Stimulated activated CD4-positive, alpha-beta T cell treated with anti-CD3 and anti-CD28 coated beads, Interleukin-15, amount 100 ng/mL, for 24 hours (primary cell): ENCODE data around the gene RPTOR.

Experiments used
- DNase-seq: peaks from one replicate; pipeline ENCODE4 v3.0.0-alpha.2; 2020

Gene RPTOR

DNA sequence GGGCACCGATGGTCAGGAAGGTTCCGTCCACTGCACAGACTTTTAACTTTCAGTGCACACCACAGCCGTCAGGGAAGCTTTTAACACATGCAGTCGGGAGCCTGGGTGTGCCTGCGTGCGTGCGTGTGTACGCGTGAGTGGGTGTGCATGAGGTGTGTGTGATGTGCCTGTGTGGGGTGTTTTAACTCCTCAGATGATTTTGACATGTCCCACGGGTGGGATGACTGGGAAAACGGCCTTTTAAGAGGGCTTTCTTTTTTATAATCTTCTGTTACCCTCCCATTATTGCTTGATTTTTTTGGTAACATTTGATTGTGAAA, 294.3 kb downstream of the RPTOR start:
- DNase-seq, result no peak

DNA sequence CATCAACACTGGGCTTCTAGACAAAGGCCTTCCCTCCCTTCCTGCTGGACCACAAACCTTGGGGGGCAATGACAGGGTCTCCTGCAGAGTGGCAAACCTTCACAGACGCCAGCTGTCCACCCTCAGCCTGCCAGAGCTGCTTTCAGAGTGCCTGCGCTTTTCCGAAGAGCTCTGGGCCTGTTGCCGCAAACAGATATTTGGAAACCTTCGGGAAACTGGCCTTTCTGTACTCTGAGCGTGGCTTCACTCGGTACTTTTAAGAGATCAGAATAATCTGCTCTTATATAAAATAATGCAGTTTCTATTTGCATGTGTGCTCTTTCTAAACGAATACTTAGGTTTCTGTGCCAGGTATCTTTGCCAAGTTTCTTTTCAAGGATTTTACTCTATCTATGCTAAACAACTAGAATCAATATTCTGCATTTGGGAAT, 294.9 kb downstream of the RPTOR start:
- no peak for DNase-seq

DNA sequence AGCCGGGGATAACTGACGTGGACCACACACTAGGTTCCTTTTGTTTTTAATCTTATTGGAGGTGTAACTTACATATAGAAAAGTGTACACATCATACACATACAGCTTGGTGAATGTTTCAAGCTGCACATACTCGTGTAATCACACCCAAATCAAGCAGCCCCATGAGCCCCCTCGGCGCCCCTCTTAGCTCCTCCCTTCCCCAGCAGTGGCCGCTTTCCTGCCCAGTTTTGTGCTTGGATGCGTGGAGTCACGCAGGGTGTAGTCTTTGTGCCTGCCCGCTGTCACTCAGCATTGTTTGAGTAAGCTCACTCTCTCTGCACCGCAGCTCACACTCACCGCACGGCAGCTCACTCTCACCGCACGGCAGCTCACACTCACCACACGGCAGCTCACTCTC, 295.3 kb downstream of the RPTOR start:
- no peak for DNase-seq

DNA sequence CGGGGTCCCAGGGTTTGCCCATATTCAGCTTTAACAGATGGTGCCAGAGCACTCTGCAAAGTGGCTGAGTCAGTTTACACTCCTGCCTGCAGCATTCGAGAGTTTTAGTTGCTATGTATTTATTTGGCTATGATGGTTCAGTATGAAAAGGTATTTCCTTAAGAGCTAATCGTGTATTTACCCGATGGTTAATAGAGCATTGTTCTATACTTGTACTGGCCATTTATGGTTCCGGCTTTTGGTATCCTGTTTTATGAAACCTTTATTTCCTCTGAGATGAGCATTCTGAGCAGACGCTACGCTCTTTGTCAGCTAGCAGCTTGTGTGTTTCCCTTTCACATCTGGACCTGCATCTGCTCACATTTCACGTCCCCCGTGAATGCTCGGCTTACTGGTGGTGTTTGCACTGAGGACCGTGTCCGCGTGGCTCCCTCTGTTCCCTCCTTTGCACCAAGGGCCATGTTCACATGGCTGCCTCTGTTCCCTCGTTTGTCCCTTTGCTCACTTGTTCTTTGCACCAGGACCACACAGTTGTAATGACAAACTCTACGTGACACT, 297.9 kb downstream of the RPTOR start:
- no peak for DNase-seq

DNA sequence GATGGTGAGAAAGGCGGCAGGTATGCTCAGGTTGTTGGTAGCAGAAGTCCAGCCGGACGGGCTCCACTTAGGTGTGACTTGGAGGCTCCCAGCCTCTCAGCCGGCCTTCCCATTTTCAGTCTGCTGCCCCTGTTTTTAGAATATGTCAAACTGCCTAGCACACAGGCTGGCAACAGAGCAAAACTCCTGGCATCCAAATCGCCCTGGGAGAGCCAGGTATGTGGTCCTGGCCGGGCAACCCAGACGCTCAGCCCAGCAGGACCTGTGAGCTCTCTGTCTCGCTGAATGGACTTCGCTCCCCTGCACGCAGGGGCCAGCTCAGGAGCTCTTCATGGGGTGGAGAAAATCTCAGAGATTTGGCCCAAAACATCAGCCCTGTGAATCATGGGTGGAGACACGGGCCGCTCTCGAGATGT, 299.1 kb downstream of the RPTOR start:
- DNase-seq, result no peak

DNA sequence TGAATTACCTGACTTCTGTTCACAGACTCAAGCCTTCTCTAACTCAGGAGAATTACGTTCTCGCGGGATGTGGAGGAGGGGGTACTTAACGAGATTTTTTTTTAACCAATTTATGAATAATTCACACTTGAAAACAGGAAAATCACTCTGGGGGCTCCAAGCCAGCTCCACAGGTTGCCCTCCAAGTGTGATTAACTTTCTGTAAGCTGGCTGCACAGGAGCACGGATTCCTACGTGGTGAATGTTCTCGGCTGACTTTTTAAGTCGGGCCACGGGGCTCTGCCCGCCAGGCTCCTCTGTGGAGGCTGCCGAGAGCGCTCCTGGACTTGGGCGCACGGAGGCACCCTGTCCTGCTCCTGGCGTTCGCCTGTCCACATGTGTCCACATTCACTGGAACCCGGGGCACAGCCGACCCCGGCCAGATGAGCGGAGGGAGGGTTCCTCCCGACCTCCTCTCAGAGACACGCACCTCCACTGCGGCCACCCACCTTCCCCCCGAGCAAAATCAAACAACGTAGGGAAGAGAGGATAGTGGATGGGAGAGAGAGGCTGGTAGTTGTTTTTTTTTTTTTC, 299.9 kb downstream of the RPTOR start:
- no peak for DNase-seq

DNA sequence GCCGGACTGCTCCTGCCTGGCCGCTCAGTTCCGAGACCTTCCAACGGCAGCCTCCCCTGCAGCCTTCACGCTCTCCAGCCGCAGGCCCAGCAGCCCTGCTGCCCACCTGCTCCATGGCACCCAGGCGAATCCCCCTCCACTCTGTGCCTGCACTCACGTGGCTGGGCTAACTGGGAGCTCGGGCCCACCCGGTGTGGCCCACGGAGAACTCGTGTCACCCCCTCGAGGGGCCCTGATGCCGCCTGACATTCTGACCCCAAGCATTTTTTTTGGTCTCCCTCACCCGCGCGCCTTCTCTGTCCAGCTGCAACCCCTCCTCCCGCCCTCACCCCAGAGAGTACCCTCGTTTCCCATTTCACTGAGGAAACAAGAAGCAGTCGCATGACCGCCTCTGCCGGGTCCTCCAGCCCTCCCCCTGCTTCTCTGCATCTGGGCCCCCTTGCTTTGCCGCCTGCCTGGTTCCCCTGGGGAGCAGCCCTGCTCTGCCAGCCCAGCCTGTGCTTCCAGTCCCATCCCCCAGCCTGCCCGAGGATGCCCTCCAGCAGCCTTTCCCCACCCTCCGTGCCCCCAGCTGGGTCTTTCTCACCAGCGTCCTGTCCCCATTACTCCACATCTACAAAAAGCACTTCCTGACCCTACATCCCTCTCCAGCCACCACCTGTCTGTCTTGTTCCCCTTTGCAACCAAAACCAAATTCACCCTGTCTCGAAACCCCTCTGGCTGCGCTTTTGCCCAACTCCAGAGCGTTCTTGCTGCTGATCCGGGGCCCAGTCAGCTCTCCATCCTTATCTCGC, 300.6 kb downstream of the RPTOR start:
- no peak for DNase-seq

DNA sequence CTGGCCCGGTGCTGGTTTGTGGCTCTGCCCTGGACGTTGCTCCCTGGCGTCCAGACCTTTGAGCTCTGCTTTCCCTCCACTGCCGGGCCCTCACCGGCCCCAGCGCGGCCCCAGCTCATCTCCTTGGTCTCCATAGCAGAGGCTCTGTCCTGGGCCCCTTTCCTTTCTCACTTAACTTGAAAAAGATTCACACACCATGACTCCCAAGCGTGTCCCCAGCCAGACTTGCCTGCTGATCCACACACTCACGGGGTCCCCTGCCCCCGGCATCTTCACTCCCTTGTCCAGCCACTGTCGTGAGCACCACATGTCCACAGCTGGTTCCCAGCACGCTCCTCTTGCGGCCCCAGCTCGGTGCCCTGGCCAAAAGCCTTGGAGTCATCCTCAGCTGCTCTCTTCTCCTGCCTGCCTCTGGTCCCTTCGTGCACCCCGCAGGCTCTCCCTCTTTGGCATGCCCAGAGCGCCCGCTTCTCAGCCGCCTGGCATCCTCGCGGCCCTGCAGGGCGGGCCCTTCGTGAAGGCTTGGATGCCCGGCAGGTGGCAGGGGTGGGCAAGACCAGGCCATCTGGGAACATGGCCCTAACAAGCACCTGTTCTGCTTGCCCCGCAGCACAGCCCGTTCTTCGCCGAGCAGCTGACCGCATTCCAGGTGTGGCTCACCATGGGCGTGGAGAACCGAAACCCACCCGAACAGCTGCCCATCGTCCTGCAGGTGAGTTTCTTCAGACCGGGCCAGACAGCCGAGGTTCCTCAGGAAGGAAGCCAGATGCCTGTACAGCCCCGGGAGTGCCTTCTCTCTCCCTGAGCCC, 301.4 kb downstream of the RPTOR start:
- no peak for DNase-seq

DNA sequence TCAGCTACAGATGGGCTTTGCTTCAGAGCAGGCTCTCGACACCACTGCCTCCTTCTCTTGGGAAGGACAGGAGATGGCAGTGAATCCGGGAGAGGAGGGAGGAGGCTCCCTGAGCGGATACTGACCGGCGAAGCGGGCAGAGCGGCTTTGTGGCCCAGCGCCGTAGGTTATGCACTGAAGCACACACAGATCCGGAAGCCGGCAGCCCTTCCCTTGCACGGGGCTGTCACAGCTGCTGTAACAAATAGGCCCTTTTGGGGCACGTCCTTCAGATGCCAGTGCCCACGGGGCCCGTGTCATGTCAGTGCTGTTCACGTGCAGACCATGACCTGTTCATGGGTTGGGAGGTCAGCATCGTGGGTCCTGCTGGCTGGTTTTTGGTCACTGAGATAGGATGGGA, 302.3 kb downstream of the RPTOR start:
- DNase-seq, result peak; percentile 24

DNA sequence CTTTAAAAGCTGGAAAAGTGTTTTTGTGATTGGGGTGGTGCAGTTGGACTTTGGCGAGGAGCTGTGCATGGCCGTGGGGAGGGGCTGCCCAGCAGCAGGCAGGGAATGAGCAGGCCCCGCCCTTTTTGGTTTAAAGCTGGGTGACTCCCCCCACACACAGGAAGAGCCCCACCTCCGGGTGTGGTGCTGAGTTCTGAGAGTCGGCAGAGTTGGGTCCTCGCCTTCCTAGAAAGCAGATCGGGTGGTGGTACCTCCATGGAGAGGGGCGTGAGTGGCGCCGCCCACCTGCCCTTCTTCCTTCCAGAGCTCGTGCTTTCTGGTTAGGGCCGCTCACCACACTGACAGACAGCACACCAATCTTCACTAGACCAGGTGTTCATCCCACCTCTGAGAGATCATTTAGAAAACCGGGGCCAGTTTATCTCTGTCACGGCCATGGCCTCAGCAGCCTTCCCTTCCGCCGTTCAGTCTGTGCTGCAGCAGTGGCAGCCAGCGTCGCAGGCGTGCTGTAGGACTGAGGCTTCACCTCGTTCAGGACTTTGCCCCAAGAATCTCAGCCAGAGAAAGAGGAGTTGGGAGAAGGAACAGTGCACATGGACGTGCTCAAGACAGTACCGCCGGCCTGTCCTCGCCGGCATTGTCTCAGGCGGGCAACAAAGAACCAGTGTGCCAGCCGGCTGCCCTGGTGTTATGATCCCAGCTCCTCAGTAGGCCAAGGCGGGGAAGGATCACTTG, 303.0 kb downstream of the RPTOR start:
- DNase-seq, result peak; percentile 75

DNA sequence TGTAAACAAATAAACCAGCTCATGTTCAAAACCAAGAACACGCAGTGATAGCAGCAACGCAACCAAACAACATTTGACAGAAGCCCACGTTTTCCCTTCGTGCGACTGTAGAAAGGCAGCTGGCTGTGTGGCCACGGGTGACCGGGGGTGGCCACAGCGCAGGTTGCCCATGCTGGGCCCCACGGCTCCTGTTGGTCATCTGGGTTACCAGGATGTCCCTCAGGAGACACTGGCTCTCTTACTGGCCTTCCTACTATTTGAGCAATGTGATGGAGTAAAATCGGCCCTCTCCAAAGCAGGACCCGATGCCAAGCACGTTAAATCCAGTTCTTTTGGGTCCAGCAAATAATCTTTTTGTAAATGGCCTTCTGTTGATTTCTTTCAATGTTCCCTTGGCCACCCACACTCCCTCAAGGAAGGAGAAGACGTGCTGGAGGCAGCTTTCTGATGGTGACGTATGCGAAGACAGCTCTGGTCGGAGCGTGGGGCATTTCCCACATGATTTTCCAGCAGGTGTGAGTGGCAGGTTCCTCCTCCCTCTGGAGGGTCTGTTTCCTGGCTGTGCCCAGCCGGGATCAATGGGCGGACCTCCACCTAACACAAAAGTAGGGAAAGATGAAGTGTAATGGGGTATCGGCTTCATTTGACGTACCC, 303.9 kb downstream of the RPTOR start:
- no peak for DNase-seq

DNA sequence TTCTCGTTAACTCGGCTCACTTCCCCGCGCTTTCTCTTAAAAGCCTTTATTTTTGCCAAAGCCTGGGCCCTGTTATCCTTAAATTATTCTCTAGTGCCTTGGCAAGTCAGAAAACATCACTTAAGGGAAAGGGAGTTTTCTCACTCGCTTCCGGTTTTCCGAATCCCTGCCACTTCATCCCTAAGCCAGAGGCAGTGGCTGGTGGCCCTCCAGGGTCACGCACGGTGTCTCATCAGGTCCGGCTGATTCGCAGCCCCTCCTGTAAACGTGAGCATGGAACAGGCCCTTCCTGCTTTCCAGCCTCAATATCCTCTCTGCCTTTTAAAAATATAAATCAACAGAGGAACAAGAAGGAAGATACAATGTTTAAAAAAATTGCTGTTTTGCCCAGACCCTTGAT, 304.5 kb downstream of the RPTOR start:
- DNase-seq, result no peak

DNA sequence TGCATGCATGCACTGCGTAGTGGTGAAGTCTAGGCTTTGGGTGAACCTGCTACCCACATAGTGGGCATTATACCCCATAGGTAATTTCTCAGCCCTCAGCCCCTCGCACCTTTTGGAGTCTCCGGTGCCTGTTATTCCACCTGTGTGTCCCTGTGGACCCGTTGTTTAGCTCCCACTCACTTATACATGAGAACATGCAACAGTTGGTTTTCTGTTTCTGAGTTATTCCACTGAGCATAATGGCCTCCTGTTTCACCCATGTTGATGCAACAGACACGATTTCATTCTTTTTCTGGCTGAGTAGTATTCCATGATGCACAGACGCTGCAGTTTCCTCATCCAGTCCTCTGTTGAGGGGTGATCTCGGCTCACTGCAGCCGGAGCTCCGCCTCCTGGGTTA, 305.5 kb downstream of the RPTOR start:
- no peak for DNase-seq

DNA sequence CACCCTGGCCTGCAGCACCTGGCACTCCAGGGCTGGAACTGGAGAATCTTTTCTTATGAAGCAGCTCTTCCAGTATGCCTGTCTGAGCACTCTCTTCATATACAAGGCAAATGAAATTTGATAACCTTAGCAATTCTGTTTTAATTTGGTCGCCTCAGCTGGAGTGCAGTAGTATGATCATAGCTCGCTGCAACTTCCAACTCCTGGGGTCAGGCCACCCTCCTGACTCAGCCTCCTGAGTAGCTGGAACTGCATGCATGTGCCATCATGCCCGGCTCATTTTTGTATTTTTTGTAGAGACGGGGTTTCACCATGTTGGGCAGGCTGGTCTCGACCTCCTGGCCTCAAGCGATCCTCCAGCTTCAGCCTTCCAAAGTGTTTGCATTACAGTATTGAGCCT, 306.2 kb downstream of the RPTOR start:
- DNase-seq, result no peak

DNA sequence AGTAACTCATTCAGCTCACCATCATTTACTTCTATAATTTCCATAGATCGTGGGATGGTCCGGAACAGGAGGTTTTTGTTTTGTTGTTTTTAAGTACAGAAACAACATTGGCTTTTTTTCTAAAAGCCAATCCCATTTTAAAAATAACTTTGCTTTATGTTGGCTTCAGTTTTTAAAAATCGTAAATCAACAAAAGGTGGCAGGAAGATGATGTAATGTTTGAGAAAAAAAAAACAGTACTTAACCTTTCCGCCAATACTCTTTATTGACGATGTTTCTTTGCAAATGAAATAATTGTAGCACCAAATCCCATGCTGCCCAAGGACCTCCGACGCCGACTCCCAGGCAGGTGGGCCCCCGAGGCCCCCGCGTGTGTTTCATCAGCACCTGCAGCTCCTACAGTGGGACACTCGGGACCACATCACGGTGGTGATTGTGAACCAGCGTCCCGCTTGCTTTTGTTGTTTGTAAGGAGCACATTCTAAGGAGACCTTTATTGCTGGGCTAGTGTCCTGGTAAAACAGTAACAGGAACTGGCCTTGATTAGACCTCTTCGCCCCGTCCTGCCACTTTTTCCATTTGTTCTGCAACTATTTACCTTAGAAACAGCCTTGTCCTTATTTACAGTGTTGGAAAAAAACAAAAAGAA, 306.8 kb downstream of the RPTOR start:
- DNase-seq, result no peak

DNA sequence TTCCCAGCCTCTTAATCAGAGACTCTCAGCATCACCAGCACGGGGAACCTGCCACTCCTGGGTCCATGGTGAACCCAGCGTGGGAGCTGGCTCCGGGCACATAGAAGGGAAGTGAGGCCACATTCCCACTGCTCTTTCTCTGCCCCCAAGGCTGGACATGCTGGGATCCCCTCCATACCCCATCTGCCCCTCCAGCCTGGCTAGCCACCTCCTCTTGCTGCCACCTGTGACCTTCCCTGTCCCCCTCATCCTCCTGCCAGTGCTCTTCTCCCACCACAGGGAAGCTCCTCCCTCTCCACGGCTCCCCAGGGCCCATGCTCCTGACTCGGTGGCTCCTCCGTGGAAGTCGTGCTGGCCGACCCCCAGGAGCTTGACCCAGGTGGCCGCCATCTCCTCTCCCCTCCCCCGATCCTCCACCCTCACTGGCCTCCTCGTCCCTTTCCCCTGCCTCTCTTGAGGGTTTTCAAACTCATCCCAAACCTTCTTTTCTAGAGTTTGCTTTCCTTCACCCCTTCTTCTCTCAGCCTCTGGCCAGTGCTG, 307.9 kb downstream of the RPTOR start:
- no peak for DNase-seq

DNA sequence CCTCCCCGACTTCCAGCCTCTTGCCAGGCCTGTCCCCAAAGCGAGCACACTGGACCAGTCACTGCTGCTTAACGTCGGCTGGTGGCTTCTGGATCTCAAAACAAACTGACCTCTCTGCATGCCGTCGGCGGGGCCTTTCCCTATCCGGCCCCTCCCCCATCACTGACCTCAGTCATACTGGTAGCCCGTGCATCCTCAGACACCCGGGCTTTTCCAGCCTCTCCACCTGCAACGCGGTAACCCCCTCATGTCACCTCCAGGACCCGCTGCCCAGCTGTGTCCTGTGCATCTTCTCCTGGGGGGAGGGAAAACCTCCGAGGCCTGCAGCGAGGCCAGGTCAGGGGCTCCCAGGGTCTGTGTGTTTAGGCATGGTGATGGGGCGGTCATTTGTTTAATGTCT, 308.4 kb downstream of the RPTOR start:
- DNase-seq, result no peak

DNA sequence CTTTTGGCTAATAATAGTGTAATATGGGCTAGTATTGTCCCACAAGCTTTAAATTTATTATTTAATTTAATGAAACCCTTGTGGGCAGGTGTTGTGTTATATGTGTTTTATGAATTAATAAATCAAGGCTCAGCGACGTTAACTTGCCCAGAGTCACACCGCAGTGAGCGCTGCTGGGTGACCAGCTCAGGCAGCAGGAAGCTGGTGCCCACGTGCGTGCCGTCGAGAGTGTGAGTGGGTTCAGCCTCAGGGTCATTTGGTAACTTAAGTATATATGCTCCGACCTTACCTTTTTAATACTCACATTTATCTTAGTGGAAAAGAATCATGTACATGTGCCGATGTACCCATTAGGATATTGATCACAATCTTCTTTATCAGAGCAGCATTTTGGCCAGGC, 309.6 kb downstream of the RPTOR start:
- DNase-seq, result no peak

DNA sequence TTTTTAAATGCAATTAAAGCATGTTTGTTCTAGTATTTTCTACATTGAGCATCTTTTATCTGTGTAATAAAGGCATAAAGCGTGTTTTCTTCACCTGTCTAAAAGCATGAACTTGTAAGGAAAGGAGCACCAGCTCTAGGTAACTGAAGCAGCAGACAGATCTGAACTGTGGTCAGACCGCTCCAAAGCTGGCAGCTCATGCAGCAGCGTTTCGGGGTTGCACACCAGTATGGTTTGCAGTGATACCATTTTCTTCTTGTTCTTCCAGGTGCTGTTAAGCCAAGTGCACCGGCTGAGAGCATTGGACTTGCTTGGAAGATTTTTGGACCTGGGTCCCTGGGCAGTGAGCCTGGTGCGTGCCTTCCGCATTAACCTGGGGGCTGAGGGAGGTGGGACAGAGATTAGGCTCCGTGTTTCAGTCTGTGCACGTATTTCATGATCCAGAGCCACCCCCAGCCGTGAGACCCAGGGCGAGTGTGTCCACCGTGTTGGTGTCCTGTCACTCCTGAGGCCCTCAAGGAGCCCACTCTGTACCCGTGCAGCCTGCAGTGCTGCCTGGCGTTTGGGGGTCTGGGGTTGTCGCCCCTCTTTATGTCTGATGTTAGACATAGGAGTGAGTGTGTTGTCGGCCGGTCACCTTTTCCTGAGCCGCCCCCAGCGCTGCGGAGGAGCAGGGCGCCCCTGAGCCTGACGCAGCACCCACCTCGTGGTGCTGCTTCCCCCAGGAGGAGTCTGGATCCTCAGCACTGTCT, 310.7 kb downstream of the RPTOR start:
- no peak for DNase-seq

DNA sequence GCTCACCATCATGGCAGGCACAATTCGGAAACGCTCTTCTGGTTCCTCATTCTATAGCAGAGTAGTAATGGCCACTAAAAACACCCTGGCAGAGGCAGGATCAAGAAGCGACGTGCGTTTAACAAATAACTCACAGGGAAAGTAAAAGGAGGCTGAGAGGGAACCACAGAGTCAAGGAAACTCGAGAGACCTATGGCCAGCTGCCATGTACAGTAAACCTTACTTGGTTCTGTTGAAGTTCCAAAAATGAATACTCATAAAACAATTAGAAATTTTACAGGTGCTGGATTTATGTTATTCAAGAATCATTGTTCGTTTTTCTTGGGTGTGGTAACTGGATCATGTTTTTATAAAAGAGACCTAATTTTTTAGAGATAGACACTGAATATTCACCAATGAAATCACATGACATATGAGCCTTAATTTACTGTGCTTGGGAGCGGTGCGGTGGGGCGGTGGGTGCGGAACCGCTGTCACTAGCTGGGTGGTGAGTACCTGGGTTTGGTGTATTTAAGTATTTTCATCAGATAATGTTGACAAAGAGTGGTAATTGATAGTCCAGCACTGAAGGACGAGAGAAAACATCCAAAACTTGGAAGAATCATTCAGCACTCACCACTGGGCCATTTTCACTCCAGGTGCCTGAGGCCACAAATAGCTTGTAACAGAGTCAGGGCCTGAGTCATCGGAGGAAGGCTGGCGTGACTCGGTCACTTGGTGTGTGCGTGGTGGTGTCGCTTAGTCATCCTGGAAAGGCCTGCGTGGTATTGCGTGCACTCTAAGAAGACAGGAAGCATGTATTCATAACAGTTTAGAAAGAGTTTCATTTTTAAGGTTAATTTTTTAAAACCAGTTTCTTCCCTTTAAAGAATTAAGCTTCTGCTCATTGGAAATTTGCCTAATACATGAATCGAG, 311.6 kb downstream of the RPTOR start:
- DNase-seq, result peak; percentile 93
